Calu3 (cell line): ENCODE results near the gene CREB3L1. TPM values are rescaled to one million over a fixed set of nuclear protein-coding genes. Genes with fewer than 3 reads are reported as not detected.
A peak's percentile ranks its signal among the peaks of the same experiment; 100 is the strongest.

Source experiments
- BruUV-seq: library from RNA; stranded (reverse); fragments of 400-500 nt; replicated peaks from 2 replicates; lab custom pipeline; 2021; lab: Mats Ljungman, UMichigan
- CTCF ChIA-PET: fragments of 300-600 bp; sonication (Branson Sonifier 250); formaldehyde crosslinking; loops from one replicate; lab custom pipeline; 2022; ENCODE audit warnings: antibody characterized with exemption; lab: Charles Lee
- DNase-seq: peaks from one replicate; pipeline ENCODE4 v3.0.0; 2022
- H3K27ac Mint-ChIP-seq: one replicate; pipeline ENCODE4 v1.8.0; 2022; ENCODE audit warnings: mixed read lengths; ENCODE audit not compliant: unreplicated experiment
- H3K27me3 Mint-ChIP-seq: one replicate; pipeline ENCODE4 v1.8.0; 2022; ENCODE audit warnings: mixed read lengths; ENCODE audit not compliant: unreplicated experiment
- H3K36me3 Mint-ChIP-seq: one replicate; pipeline ENCODE4 v1.8.0; 2022; ENCODE audit warnings: mild to moderate bottlenecking, moderate library complexity, mixed read lengths; ENCODE audit not compliant: insufficient read depth, unreplicated experiment
- H3K4me1 Mint-ChIP-seq: one replicate; pipeline ENCODE4 v1.8.0; 2022; ENCODE audit warnings: mild to moderate bottlenecking, low read depth, mixed read lengths; ENCODE audit not compliant: unreplicated experiment
- H3K4me3 Mint-ChIP-seq: one replicate; pipeline ENCODE4 v1.8.0; 2022; ENCODE audit warnings: mild to moderate bottlenecking, low read depth, moderate library complexity, mixed read lengths; ENCODE audit not compliant: unreplicated experiment
- H3K9me3 Mint-ChIP-seq: one replicate; pipeline ENCODE4 v1.8.0; 2022; ENCODE audit warnings: low read depth, mixed read lengths; ENCODE audit not compliant: unreplicated experiment
- CTCF ChIP-seq: fragments of 200-600 bp; IDR thresholded peaks from one replicate; pipeline ENCODE4 v1.8.0; 2022; ENCODE audit warnings: antibody characterized with exemption; ENCODE audit not compliant: unreplicated experiment
- intact Hi-C: fragments of 100-400 bp; cut with micrococcal nuclease; formaldehyde crosslinking; loops from one replicate; pipeline ENCODE4 v1.10.0; 2022; ENCODE audit not compliant: unreplicated experiment
- total RNA-seq: library from RNA; stranded (reverse); gene quantifications from 2 replicates; pipeline ENCODE4 v1.2.3, GENCODE V29; 2022

CREB3L1 gene
- total RNA-seq, 1 experiment from 2014 or later: not detected

GRCh38 chr11:46367916-46368267 lies 90.4 kb downstream of the CREB3L1 start:
- intact Hi-C loops: no loop called here
- TF ChIP-seq CTCF: no peak
- no TSS peak for BruUV-seq
- CTCF ChIA-PET: no interaction called here
- no peak overlapping the region for H3K27ac Mint-ChIP-seq
- no peak overlapping the region for H3K4me3 Mint-ChIP-seq
- H3K36me3 Mint-ChIP-seq: peaks cover 37% of the 10 kb centered on the region
- no peaks in the 10 kb centered on the region for H3K27me3 Mint-ChIP-seq
- DNase-seq: no peak
- no peaks in the 10 kb centered on the region for H3K9me3 Mint-ChIP-seq
- peaks cover 22% of the 10 kb centered on the region for H3K4me1 Mint-ChIP-seq

- TF ChIP-seq CTCF: peak; percentile 90
- intact Hi-C loops: no loop called here
- no peaks in the 10 kb centered on the region for H3K27me3 Mint-ChIP-seq
- no peak overlapping the region for H3K27ac Mint-ChIP-seq
- BruUV-seq: no TSS peak
- no peaks in the 10 kb centered on the region for H3K9me3 Mint-ChIP-seq
- DNase-seq: peak; percentile 67
- H3K36me3 Mint-ChIP-seq: peaks cover 28% of the 10 kb centered on the region
- H3K4me1 Mint-ChIP-seq: peaks cover 7% of the 10 kb centered on the region
- H3K4me3 Mint-ChIP-seq: no peak overlapping the region
- CTCF ChIA-PET: no interaction called here
These were observed 92.1 kb downstream of the CREB3L1 start for GRCh38 chr11:46369458-46370152.

- Mint-ChIP-seq H3K36me3 (peaks cover 23% of the 10 kb centered on the region), H3K9me3 (no peaks in the 10 kb centered on the region), H3K27me3 (no peaks in the 10 kb centered on the region), H3K27ac (no peak overlapping the region), H3K4me1 (peaks cover under 1% of the 10 kb centered on the region), H3K4me3 (no peak overlapping the region)
- intact Hi-C loops: no loop called here
- CTCF ChIA-PET: no interaction called here
- TF ChIP-seq CTCF: no peak
- no TSS peak for BruUV-seq
- DNase-seq: no peak
These were observed 92.8 kb downstream of the CREB3L1 start for GRCh38 chr11:46370253-46370652.

Other genes starting within 250 kb of the CREB3L1 start
- gene PHF21A, start 156.2 kb upstream of the CREB3L1 start, total RNA-seq: 18.8 and 20.5 TPM in 2 replicates
- 38.0 and 40.2 TPM in 2 replicates for gene DGKZ, start 69.8 kb downstream of the CREB3L1 start, total RNA-seq
- 74.9 and 139 TPM in 2 replicates for gene MDK, start 104.0 kb downstream of the CREB3L1 start, total RNA-seq
- not detected in 2 replicates for gene CHRM4, start 114.1 kb downstream of the CREB3L1 start, total RNA-seq